NB4 (cell line): Measurements from ENCODE around the gene ACADL.

Source experiments
- MYC ChIP-seq: IDR thresholded peaks from 2 replicates; pipeline ENCODE4 v1.6.1; 2011; ENCODE audit warnings: low read depth, low read length
- POLR2A ChIP-seq: IDR thresholded peaks from 2 replicates; pipeline ENCODE4 v1.6.1; 2011; ENCODE audit warnings: mild to moderate bottlenecking; ENCODE audit not compliant: insufficient read length; ENCODE audit errors: extremely low read depth
- TF ChIP-seq, protein P1 (sequence below): IDR thresholded peaks from one replicate; pipeline ENCODE4 v1.5.1; 2012; ENCODE audit warnings: low read depth, low read length
- TF ChIP-seq, protein P2 (sequence below): IDR thresholded peaks from 2 replicates; pipeline ENCODE4 v1.6.1; 2011; ENCODE audit warnings: low read depth, low read length

DNA sequence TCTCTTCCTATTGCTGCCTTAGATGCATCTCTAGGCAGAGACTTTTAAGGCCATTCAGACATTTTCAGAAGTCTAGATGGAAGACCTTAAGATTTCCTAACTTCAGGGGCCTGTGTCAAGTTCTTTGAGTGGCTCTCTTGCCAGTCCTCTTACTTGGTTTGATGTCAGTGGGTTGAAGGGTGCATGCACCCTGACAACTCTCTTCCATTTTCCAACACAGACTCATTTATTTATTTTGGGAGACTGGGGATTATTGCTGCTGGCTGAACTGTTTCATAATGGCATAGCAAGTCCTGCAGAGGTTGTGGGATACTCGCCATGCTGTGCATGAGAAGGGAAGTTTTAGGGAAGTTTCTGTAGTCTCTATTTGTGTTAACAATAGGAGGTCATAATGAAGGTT, 39.0 kb upstream of the ACADL start:
- TF ChIP-seq, protein P1, sequence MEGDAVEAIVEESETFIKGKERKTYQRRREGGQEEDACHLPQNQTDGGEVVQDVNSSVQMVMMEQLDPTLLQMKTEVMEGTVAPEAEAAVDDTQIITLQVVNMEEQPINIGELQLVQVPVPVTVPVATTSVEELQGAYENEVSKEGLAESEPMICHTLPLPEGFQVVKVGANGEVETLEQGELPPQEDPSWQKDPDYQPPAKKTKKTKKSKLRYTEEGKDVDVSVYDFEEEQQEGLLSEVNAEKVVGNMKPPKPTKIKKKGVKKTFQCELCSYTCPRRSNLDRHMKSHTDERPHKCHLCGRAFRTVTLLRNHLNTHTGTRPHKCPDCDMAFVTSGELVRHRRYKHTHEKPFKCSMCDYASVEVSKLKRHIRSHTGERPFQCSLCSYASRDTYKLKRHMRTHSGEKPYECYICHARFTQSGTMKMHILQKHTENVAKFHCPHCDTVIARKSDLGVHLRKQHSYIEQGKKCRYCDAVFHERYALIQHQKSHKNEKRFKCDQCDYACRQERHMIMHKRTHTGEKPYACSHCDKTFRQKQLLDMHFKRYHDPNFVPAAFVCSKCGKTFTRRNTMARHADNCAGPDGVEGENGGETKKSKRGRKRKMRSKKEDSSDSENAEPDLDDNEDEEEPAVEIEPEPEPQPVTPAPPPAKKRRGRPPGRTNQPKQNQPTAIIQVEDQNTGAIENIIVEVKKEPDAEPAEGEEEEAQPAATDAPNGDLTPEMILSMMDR, result no peak
- TF ChIP-seq, protein P2, sequence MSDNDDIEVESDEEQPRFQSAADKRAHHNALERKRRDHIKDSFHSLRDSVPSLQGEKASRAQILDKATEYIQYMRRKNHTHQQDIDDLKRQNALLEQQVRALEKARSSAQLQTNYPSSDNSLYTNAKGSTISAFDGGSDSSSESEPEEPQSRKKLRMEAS, result no peak
- TF ChIP-seq POLR2A (no peak), MYC (no peak)
